H7 (cell line): ENCODE data around the gene MIB2. TPM values are rescaled to one million over a fixed set of nuclear protein-coding genes. Genes with fewer than 3 reads are reported as not detected.
"Not testable (repeated sequence)": the region's sequence is repeated elsewhere in the genome, so short reads cannot be mapped to it uniquely, and the experiment has no call there.

Experiments
- DNase-seq: peaks from one replicate; pipeline ENCODE4 v3.0.0; 2012
- H3K27me3 ChIP-seq: 2 replicates; pipeline ENCODE4 v1.6.0; 2011; ENCODE audit warnings: mild to moderate bottlenecking, low read length; ENCODE audit not compliant: control insufficient read depth, insufficient read depth
- H3K36me3 ChIP-seq: replicated peaks from 2 replicates; pipeline ENCODE4 v1.5.1; 2011; ENCODE audit warnings: low read length; ENCODE audit not compliant: control insufficient read depth, insufficient read depth
- H3K4me3 ChIP-seq: 2 replicates; pipeline ENCODE4 v1.5.1; 2011; ENCODE audit warnings: low read depth, mild to moderate bottlenecking, control low read depth, low read length, moderate library complexity; ENCODE audit not compliant: insufficient read depth
- total RNA-seq: library from RNA; depleted of rRNA; stranded (reverse); fragments of >200 nt; shearing (Covaris generic); gene quantifications from 2 replicates; pipeline ENCODE4 v1.2.3, GENCODE V29; 2014

Gene MIB2
- total RNA-seq, 1 experiment from 2014 or later = 45.7 TPM

DNA sequence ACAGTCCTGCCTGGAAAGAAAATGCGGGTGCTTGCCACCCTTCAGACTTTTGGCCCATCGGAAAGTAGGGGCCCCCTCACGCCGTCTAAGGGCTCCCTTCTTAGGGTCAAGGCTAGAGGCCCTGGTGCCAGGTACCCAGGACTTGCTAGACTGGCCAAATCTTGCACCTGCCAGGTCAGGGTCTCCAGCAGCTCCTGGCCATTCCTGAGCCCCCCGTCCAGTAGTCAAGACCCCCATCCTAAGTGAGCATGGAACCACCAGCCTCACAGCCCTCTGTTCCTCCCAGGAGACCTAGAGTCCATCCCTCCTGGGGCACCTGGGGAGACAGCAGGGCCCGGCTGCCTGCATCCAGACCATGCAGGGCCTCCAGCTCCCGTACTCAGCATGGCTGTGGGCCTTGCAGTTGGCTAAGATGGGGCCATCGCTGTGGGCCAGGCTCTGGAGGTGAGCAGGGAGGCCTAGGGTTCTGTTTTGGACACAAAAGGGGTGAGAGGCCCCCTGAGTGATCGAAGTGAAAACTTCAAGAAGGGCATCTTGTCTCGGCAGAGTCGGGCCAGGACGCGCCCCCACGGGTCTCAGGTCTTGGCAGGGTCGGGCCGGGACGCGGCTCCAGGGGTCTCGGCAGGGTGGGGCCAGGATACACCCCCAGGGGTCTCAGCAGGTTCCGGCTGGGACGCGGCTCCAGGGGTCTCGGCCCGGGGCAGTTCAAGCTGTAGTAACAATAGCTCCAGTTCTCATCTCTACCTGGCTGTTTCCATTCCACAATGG lies 21.3 kb upstream of the MIB2 start:
- H3K27me3 ChIP-seq = peaks cover 8% of the 10 kb centered on the region
- H3K36me3 ChIP-seq = no peaks in the 10 kb centered on the region
- DNase-seq = peak; percentile 50
- H3K4me3 ChIP-seq = no peak overlapping the region

DNA sequence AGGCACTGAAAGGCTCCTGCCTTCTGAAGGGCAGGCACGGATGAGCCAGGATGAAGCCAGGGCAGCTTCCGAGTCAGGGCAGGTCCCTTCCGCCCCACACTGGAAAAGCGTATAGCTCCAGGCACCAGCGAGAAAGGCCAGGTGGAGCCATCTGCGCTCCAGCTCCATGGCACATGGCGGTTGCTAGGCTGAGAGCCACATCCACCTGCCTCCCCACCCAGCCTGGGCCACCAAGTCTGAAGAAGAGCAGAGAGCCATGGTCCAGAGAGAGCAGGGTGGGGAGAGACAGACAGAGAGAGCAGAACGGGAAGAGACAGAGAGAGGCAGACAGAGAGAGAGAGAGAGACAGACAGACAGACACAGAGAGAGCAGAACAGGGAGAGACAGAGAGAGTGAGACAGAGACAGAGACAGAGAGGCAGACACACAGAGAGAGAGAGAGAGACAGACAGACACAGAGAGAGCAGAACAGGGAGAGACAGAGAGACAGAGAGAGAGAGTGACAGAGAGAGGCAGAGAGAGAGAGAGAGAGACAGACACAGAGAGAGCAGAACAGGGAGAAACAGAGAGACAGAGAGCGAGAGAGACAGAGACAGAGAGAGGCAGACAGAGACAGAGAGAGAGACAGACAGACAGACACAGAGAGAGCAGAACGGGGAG lies 20.6 kb upstream of the MIB2 start:
- no peak overlapping the region for H3K4me3 ChIP-seq
- peaks cover 11% of the 10 kb centered on the region for H3K27me3 ChIP-seq
- no peaks in the 10 kb centered on the region for H3K36me3 ChIP-seq
- DNase-seq = peak; percentile 60

DNA sequence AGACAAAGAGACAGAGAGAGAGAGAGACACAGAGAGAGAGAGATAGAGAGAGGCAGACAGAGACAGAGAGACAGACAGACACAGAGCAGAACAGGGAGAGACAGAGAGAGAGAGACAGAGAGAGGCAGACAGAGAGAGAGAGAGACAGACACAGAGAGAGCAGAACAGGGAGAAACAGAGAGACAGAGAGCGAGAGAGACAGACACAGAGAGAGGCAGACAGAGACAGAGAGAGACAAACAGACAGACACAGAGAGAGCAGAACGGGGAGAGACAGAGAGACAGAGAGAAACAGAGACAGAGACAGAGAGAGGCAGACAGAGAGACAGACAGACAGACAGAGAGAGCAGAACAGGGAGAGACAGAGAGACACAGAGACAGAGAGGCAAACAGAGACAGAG lies 20.0 kb upstream of the MIB2 start:
- DNase-seq, H3K36me3 ChIP-seq, H3K4me3 ChIP-seq: not testable (repeated sequence)
- H3K27me3 ChIP-seq = peaks cover 13% of the 10 kb centered on the region

DNA sequence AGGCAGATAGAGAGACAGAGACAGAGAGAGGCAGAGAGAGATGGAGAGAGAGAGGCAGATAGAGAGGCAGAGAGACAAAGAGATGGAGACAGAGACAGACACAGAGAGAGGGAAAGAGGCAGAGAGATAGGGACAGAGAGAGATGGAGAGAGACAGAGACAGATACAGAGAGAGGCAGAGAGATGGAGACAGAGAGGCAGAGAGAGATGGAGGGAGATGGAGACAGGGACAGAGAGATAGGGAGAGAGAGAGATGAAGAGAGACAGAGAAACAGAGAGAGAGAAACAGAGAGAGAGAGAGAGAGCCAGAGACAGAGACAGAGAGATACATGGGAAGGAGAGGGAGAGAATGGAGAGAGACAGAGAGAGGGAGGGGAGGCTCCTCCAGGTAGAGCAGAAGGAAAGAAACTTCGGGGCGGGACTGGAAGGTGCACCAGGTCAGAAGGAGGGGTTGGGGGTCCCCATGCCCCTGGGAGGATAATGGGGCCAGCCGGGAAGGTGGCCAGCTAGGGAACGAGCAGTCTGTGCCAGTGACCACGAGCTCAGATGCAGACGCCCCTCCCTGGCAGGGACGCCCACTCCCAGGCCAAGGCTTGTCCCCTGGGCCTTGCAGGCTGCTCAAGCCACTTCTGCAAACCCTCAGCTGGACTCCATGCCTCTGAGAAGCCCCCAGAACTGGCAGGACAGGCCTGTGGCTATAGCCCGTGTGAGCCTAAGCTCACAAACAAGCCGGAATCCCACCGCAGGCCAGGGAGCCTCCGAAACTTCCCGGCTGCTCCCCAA lies 18.6 kb upstream of the MIB2 start:
- H3K4me3 ChIP-seq = no peak overlapping the region
- peak; percentile 69 for DNase-seq
- H3K27me3 ChIP-seq = peaks cover 26% of the 10 kb centered on the region
- no peaks in the 10 kb centered on the region for H3K36me3 ChIP-seq

DNA sequence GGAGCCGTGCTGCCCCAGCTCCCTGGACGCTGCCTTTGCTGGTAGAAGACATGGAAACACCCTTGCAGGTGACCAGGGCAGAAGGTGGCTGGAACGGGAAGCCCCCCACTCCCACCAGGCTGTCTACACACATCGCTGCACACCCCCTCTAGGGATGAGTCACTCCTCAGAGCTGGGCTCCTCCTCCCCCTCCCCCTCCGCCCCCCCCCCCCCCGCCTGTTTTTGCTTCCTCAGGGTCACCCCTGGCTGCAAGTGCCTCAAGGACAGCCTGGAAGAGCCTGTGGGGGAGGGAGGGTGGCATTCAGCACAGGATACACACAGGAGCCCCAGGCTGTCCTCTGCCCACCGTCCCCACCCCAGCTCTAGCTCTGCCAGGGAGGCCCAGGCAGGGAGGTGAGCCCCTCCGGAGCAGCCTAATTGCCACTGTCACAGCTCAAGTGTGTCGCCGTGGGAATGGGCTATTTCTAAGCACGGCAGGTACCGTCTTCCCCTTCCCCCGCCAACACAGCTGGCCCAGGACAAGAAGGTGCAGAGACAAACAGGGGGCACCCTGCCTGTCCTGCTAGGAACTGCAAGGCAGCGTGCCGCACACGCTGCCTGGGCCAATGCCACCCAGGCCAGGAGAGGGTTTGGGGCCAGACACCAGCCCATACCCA lies 17.9 kb upstream of the MIB2 start:
- Histone ChIP-seq H3K27me3 (peaks cover 29% of the 10 kb centered on the region), H3K4me3 (0 out of 2 replicates have a peak overlapping the region, but pooled peaks have one; percentile 4), H3K36me3 (no peaks in the 10 kb centered on the region)
- DNase-seq = peak; percentile 93

DNA sequence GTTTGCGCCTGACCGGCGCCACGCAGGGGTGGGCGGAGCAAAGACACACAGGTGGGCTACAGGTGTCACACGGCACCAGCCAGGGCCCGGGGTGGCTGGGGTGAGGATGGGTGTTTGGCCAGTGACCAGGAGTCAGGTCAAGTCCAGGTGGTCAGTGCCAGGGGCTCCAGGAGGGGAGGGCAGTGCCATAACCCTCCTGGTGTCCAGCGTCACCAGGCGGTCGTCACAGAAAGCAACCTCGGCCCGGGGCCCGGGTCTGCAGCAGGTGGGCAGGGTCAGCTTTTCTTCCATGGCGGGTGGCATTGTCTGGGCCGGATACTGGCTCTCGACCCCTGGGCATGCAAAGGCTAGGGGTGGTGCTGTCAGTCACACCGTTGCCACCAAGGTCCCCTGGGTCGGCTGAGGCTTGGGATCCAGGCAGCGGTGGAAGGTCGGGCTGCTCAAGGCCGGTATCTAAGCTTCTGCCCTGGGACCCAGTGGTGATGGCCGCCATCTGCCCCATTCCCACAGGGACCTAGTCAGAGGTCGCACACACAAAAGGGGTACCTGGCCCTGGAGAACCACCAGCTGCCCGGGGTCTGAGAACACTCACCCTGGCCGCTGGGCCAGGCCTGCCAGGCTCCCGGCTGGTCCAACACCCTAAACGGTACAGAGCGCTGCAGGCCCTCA lies 17.1 kb upstream of the MIB2 start:
- H3K36me3 ChIP-seq = no peaks in the 10 kb centered on the region
- DNase-seq = peak; percentile 68
- H3K4me3 ChIP-seq = no peak overlapping the region
- H3K27me3 ChIP-seq = peaks cover 29% of the 10 kb centered on the region

DNA sequence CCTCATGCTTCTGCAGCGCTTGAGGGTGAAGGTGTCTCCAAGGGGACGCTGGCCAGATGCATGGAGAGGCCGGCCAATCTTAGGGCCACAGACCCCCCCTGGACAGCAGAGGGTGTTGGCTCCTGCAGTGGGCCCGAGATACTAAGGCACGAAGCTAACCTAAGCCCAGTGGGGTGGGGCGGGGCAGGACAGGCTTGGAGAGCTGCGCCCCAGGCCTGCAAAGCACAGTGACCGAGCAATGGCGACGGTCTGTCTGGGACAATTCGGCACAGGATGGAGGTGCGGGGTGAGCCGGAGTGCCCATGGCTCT lies 16.6 kb upstream of the MIB2 start:
- no peaks in the 10 kb centered on the region for H3K36me3 ChIP-seq
- H3K4me3 ChIP-seq = no peak overlapping the region
- no peak for DNase-seq
- peaks cover 29% of the 10 kb centered on the region for H3K27me3 ChIP-seq

DNA sequence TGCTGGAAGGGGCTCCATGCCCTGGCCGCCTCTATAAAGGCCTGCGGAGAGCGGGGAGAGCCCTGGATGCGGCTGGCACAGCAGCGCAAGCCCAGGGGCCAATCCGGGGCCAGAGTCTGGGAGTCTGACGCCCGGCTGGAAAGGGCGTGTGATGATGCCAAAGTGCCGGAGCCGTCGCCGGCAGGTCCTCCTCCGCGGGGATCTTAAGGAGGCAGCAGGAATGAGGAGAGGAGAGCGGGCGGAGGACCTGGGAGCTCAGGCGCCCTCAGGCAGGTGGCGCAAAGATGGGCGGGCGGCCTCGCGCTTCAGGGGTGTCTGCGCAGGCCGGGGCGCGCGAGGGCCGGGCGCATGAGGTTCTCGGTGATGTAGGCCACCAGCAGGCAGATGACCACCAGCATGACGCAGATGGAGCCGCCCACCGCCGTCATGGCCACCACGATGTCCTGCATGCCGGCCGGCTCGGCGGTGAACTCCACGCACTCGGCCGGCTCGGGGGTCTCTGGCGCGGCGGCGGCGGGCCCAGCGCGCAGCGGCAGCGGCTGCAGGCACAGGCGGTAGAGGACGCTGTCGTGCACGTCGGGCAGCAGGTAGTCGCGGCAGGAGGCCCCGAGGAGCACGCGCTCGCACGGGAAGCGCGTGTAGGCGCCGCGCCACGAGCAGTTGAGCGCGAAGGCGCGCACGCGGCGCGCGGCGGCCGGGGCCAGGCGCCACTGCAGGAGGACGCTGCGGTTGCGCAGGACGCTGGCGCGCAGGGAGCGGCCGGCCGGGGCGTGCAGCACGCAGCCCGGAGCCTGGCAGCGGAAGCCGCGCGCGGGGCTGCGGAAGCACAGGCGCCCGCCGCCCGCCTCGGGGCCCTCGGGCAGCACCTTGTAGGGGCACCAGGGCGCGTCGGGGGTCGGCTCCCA lies 16.0 kb upstream of the MIB2 start:
- Histone ChIP-seq H3K4me3 (peak overlapping the region; percentile 33), H3K36me3 (no peaks in the 10 kb centered on the region), H3K27me3 (peaks cover 29% of the 10 kb centered on the region)
- DNase-seq = peak; percentile 94

DNA sequence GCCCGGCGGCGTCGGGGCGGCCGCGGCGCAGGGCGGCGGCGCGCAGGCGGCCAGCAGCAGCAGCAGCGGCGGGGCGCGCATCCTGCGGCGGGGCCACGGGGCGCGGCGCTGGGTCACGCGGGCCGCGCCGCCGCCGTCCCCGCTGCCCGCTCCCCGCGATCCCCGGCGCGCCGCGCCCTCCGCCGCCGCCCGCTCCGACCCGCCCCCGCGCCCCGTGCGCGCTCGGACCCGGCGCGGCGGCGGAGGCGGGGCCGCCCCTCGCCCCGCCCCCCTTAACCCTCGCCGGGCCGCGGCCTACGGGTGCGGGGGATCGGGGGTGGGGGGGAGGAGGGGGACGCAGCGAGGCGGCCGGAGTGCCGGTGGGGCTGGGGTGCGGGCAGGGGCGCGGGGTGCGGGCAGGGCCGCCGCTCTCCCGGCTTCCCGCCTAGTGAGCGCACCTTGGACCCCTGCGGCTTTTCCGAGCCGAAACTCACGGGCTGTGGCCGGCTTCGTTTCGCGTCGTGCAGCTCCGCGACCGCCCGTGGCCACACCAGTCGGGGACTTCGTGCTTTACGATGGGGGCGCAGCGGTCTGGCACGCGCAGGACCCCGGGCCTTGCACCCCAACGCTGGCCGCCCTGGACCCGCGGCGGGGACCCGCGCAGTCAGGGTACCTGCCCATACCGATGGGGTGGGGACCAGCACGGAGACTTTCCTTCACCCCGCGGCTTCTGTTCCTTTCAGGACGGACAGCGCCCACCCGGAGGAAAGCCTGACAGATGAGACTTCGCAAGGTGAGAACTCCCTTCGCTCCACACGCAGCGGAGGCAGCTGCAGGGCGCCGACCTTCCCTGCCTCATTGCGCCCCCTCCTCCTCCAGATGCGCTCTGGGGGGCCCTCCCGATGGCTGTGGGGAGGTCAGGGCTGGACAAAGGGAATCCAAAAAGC lies 15.1 kb upstream of the MIB2 start, which contains the start of gene FNDC10:
Gene FNDC10, minus strand, starts transcription at position 201 of the 926 bp plus-strand sequence. Its CDS starts 120 bp downstream, at position 81.
- DNase-seq = peak; percentile 94
- H3K27me3 ChIP-seq = peaks cover 29% of the 10 kb centered on the region
- H3K4me3 ChIP-seq = peak within 1 kb of the TSS; percentile 60
- no peaks in the 10 kb centered on the region for H3K36me3 ChIP-seq

DNA sequence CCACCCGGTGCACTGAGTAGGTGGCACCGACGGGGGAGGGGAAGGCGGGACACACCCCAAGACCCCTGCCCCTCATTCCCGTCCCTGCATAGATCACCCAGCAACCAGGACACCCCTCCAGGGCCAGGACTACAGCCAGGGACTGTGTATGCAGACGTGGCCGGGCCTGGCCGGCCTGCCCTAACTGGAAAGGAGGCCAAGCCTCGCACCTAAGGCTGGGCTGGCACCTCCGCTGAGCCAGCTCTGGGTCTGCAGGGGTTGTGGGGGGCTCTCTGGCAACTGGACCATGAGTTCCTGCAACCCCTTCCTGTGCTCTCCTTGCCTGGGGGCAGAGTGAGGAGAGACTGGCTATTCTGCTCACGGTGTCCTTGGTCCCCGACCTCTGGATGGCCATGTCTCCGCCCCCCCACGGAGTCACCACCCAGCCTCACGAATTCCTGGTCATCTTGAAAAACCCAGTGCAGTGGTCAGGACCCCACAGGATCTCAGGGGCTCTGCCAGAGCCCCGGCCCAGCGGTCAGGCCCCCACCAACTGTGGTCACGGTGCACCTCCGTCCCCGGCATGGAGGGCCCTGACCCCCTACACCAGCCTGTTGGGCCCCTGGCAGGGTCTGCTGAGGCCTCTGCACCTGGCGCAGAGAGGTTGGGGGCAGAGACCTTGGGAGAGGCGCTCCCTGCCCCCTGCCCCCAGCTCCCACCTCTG lies 14.3 kb upstream of the MIB2 start:
- peaks cover 29% of the 10 kb centered on the region for H3K27me3 ChIP-seq
- H3K36me3 ChIP-seq = no peaks in the 10 kb centered on the region
- H3K4me3 ChIP-seq = no peak overlapping the region
- DNase-seq = peak; percentile 59

DNA sequence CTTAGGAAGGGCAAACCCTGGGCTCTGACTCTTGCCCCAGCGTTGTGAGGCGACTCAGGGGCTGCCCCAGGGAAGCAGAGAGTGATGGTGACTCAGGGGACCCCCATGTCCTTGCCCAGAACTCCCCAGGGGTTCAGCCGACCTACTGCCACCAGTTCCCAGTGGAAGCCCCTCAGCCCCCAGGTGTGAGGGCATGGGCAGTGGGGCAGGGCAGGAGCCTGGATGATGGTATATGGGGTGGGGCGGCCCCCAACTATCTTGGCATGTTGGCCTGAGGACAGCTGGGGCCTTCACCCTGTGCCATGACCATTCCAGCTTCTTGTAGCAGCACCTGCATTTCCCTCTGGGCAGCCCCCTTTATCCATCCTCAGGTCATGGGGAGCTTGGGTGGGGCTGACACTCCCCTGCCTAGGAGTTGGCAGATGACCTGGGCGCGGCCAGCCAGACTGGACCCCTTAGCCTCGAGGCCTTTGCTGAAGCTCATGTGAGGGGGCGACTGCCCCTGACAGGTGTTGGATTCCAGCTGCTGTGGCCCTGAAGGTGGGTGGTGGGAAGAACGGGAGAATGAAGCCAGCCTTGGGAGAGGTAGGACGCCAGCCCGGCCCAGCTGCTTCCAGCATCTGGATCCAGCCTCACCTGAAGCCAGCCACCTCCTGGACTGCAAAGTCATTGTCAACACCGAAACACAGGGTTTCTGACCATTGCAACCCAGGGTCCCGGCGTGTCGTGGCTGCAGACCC lies 13.6 kb upstream of the MIB2 start:
- Histone ChIP-seq H3K27me3 (peaks cover 29% of the 10 kb centered on the region), H3K4me3 (no peak overlapping the region), H3K36me3 (no peaks in the 10 kb centered on the region)
- DNase-seq = no peak
